ENCODE results near the gene CDS2.

CDS2 gene

GRCh38 chr20:5212907-5213487 is 86.2 kb downstream of the CDS2 start:
- DNase-seq (ENCODE audit: low read depth, low spot score), result no peak

GRCh38 chr20:5214826-5215225 is 88.0 kb downstream of the CDS2 start:
- no peak for DNase-seq (ENCODE audit: low read depth, low spot score)

GRCh38 chr20:5215672-5216304 is 89.0 kb downstream of the CDS2 start:
- no peak for DNase-seq (ENCODE audit: low read depth, low spot score)

GRCh38 chr20:5216663-5217062 is 89.9 kb downstream of the CDS2 start:
- no peak for DNase-seq (ENCODE audit: low read depth, low spot score)

GRCh38 chr20:5217616-5218015 is 90.8 kb downstream of the CDS2 start:
- no peak for DNase-seq (ENCODE audit: low read depth, low spot score)

GRCh38 chr20:5220321-5221060 is 93.7 kb downstream of the CDS2 start:
- DNase-seq (ENCODE audit: low read depth, low spot score), result no peak

GRCh38 chr20:5221061-5221430 is 94.2 kb downstream of the CDS2 start:
- no peak for DNase-seq (ENCODE audit: low read depth, low spot score)

- DNase-seq (ENCODE audit: low read depth, low spot score), result peak; percentile 13
Observed at GRCh38 chr20:5222919-5223634, 96.3 kb downstream of the CDS2 start.

- no peak for DNase-seq (ENCODE audit: low read depth, low spot score)
Observed at GRCh38 chr20:5230544-5230943, 103.7 kb downstream of the CDS2 start.

- no peak for DNase-seq (ENCODE audit: low read depth, low spot score)
Observed at GRCh38 chr20:5234158-5234557, 107.3 kb downstream of the CDS2 start.

GRCh38 chr20:5234978-5235377 is 108.2 kb downstream of the CDS2 start:
- no peak for DNase-seq (ENCODE audit: low read depth, low spot score)
